Measurements from ENCODE around the gene ANAPC2.

DNA sequence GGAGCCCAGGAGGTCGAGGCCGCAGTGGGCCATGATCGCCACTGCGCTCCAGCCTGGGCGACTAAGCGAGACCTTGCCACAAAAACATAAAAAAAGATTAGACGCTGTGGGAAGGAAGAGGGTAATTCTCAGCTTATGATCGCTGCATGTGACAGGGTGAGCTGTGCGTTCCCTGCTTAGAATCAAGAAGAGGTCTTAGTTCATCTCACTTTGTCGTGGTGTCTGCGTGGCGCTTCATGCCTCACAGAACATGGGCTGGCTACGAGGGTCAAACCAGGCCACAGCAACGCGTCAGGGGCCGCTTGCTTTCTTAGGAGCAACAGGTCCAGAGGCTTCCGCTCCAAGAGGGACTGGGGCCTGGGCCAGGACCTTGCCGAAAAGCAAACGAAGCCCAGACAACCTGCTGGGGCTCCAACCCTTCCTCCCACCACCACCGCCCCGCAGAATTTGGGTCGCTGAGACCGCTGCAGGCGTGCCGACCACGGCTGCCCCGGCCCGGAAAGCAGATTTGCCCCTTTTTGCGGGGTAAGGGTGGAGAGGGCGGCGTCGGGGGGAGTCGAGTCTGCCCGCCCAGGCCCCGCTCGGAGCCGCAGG lies 59.4 kb downstream of the ANAPC2 start:
- TF ChIP-seq, protein P1, sequence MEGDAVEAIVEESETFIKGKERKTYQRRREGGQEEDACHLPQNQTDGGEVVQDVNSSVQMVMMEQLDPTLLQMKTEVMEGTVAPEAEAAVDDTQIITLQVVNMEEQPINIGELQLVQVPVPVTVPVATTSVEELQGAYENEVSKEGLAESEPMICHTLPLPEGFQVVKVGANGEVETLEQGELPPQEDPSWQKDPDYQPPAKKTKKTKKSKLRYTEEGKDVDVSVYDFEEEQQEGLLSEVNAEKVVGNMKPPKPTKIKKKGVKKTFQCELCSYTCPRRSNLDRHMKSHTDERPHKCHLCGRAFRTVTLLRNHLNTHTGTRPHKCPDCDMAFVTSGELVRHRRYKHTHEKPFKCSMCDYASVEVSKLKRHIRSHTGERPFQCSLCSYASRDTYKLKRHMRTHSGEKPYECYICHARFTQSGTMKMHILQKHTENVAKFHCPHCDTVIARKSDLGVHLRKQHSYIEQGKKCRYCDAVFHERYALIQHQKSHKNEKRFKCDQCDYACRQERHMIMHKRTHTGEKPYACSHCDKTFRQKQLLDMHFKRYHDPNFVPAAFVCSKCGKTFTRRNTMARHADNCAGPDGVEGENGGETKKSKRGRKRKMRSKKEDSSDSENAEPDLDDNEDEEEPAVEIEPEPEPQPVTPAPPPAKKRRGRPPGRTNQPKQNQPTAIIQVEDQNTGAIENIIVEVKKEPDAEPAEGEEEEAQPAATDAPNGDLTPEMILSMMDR (IDR thresholded peaks at IDR 0.05 in 8 of 11, conservative IDR thresholded peaks at IDR 0.05 in 3 of 11): no peak
- no peak for TF ChIP-seq POLR2A (IDR thresholded peaks at IDR 0.05)
- no peak for TF ChIP-seq POLR2AphosphoS5 (IDR thresholded peaks at IDR 0.05)

Measured in spleen (tissue), 7 donors.